Activated CD8-positive, alpha-beta memory T cell treated with anti-CD3 and anti-CD28 coated beads, Interleukin-2, amount 50 U/mL, for 4 hours (primary cell): ENCODE measurements around the gene AGBL1.

ENCODE experiments used
- DNase-seq: peaks from one replicate; pipeline ENCODE4 v3.0.0-alpha.2; 2020

Gene AGBL1

DNA sequence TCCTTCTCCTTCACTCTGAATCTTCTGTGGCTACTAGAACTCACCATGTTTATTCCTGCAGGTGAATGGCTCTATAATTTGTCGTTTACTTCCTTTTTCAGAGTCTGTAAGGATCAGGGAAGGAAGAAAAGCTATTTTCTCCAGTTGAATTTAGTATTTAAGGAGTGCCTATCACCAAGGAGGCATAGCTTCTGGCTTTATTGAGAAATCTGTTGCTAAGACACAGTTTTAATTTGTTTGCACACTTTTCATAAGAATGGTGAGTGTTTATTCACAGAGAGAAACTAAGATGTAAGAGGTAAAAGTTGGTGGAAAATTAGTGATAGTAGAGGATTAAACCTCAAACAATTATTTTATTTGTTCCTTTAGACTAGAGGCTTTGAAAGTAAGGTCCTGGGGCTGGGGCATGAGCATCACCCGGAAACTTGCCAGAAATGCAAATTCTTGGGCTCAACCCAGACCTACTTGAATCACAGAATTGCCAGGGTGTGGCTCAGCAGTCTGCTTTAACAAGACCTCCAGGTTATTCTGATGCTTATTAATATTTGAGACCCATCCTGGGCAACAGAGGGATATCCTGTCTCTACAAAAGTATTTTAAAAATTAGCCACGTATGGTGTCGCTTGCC, 461.3 kb downstream of the AGBL1 start:
- DNase-seq: no peak

DNA sequence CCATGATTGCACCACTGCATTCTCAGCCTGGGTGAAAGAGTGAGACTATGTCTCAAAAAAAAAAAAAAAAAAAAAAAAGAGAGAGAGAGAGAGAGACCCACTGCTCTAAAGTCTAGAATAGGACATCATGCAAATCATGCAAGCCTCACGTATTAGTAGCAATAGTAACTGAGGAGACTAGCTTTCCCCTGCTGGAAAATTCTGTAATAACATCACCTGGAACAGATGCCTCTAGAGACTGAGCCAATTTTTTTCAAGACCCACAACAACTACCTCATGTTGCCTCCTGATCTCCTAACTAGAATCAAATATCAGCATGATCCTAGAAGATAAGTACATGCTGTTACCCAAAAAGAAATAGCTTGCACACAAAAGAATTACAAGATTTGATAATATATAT, 461.9 kb downstream of the AGBL1 start:
- no peak for DNase-seq

GRCh38 chr15:86550075-86550474, 470.4 kb downstream of the AGBL1 start:
- DNase-seq: no peak

DNA sequence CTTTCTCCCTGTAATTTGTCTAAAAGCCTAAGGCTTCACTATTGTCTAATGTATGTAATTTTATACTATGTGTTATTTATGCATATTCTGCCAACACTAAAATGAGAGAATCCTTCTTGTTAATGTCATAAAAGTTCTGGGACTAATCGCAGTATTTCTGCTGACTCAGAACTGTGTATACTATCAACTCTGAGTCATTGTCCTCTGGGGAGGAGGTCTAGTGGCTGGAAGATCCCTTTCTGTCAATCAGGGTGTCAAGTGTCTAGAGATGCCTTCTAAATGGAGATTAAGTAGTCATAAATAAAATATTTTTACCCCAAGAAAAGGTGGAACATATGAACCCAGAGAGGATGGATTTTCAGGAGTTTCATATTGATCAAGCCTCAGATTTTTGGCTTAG, 473.4 kb downstream of the AGBL1 start:
- no peak for DNase-seq

GRCh38 chr15:86555098-86555497, 475.4 kb downstream of the AGBL1 start:
- DNase-seq: no peak

GRCh38 chr15:86555939-86556338, 476.3 kb downstream of the AGBL1 start:
- no peak for DNase-seq

DNA sequence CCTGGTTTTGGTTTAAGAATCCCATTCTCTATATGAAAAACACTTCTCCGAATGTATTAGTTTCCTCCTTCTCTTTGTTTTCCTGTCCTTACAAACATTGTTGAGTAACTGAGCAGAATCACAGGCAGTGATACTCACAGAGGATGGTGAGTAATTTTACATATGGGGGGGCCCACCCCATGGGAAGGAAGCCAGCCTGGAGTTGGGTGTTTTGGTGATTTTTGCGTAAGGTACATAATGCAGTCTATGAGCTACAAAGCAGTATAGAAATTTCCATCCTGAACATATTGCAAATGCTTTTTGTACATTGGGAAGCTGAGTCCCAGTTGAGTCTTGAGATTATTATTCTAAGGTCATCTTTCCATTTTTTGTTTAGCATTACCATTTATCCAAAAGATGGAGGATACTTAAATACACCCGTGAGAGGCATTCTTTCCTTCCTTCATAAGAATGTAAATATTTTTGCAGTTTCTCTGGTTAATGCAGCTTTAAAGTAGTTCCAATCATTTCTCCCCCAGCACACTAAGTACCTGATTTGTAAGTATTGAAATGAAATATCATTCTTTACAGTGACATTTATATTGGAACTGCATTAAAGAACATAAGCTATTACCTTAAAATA, 476.8 kb downstream of the AGBL1 start:
- DNase-seq: no peak

GRCh38 chr15:86557018-86557550, 477.4 kb downstream of the AGBL1 start:
- no peak for DNase-seq

- no peak for DNase-seq
These were observed 478.6 kb downstream of the AGBL1 start for GRCh38 chr15:86558252-86558651.

GRCh38 chr15:86558686-86559085, 479.0 kb downstream of the AGBL1 start:
- no peak for DNase-seq

GRCh38 chr15:86568378-86568777, 488.7 kb downstream of the AGBL1 start:
- no peak for DNase-seq

- DNase-seq: no peak
These were observed 491.1 kb downstream of the AGBL1 start for GRCh38 chr15:86570738-86571137.

- DNase-seq: no peak
These were observed 492.2 kb downstream of the AGBL1 start for GRCh38 chr15:86571873-86572272.

GRCh38 chr15:86572368-86572841, 492.7 kb downstream of the AGBL1 start:
- no peak for DNase-seq

DNA sequence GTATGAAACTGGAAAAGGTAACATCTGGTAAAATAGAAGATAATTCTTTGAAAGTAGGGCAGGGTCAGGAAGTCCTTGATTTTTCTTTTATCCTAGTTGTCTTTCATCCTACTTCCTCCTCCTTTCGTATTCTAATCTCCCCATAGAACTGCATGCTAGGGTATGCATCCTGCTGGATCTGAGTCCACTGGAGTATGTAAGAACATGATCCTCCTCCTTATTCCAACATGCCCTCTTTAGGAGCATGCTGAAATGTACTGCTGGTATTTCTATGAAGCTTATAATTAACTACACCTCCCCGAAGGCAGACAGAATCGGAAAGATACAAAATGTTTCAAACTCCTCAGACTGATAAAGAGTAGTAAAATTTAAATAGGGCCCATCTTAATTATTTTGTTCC, 493.8 kb downstream of the AGBL1 start:
- DNase-seq: no peak

- no peak for DNase-seq
These were observed 508.7 kb downstream of the AGBL1 start for GRCh38 chr15:86588413-86588812.

DNA sequence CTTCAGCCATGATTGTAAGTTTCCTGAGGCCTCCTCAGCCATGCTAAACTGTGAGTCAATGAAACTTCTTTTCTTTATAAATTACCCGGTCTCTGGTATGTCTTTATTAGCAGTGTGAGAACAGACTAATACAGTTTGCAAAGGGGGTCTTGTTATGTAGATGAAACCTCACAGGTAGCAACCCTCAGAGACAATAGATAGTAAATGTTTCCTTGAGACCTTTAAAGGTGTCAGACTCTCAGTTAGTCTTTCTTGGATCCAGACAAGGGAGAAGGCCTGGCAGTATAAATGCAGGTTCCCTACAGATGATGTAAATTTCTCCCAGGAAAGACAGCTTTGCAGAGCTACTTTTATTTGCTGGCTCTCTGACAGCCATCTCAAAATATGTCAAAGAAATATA, 510.8 kb downstream of the AGBL1 start:
- no peak for DNase-seq

- no peak for DNase-seq
These were observed 511.5 kb downstream of the AGBL1 start for GRCh38 chr15:86591158-86591557.

DNA sequence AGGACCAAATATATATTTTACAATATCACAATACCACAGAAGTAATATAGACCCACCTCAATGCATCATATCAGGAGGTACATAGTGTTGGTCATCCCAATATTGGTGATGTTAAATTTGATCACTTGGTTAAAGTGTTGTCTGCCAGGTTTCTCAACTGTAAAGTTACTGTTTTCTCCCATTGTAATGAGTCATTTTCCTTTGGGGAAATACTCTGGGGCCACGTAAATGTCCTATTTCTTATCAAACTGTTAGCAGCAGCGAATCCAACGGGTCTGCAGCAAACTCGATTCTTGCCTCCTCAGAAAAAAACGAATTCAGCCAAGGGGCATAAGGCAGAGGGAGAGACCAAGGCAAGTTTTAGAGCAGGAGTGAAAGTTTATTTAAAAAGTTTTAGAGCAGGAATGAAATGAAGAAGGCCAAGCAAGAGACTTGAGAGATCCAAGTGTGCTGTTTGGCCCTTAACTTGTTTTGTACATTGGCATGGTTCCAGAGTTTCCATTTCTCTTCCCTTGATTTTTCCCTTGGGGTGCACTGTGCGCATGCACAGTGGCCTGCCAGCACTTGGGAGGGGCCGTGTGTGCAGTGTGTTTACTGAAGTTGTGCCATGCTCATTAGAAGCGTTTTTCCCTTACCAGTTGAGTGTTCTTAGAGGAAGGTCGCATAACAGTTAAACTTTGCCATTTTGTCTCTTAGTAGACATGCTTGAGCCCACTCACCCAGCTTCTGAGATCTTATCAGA, 512.5 kb downstream of the AGBL1 start:
- no peak for DNase-seq

- no peak for DNase-seq
These were observed 516.1 kb downstream of the AGBL1 start for GRCh38 chr15:86595741-86596140.

- DNase-seq: no peak
These were observed 523.8 kb downstream of the AGBL1 start for GRCh38 chr15:86603466-86603865.

DNA sequence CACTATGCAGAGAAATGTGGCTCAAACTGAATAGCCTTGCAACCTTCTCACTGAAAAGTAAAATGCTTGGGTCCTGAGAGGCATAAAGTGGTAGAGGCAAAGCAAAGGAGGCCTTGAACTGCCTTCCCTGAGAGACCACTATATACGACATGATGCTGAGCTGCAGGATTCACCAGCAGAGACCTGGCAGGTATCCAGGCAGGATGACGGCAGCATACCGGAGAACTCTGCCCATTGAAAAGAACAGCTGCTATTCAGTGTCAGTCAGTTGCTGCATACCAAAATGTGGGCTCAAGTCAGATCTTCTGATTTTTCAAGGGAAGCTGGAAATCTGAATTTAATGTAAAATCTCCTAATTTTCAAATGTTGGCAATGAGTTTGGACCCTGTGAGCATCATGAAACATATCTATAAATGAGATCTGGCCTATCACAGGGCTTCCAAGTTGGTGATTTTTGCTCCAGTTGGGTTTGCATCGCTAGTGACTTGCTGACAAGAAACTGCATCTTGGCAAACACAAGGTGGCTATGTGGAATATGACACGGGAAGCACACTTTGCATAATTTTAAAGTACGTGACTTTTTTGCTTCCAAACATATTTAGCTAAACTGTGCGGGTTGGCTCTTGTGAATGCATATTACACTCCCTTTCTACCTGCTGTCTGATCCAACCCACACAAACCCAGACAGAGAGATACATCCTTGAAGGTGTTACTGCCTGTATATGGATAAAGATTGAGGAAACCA, 529.0 kb downstream of the AGBL1 start:
- no peak for DNase-seq

- no peak for DNase-seq
These were observed 529.6 kb downstream of the AGBL1 start for GRCh38 chr15:86609275-86609674.
